SK-N-SH treated with all-trans-retinoic acid at 6 μM for 48 hours (cell line): ENCODE results near the gene ARHGAP30.

Experiments
- ATAC-seq: fragments of 200-7000 bp; cut with Tn5 transposase; 3 replicates; pipeline ENCODE4 v1.9.1; 2020; ENCODE audit warnings: mild to moderate bottlenecking, moderate library complexity
- ARNTL ChIP-seq: fragments of 450-650 bp; formaldehyde crosslinking; IDR thresholded peaks from 2 replicates; pipeline ENCODE4 v1.5.0; 2020; ENCODE audit warnings: low read depth, mild to moderate bottlenecking, moderate library complexity, borderline replicate concordance
- BACH2 ChIP-seq: fragments of 250-450 bp; sonication (Bioruptor Pico); IDR thresholded peaks from 2 replicates; pipeline ENCODE4 v1.9.0; 2021; ENCODE audit warnings: mild to moderate bottlenecking, borderline replicate concordance
- CREB5 ChIP-seq: fragments of 250-450 bp; sonication (Bioruptor Pico); IDR thresholded peaks from 2 replicates; pipeline ENCODE4 v1.5.1; 2020; ENCODE audit warnings: low read depth, mild to moderate bottlenecking, moderate library complexity
- CSDC2 ChIP-seq: fragments of 250-450 bp; sonication (Bioruptor Pico); IDR thresholded peaks from 2 replicates; pipeline ENCODE4 v1.5.0; 2020; ENCODE audit warnings: mild to moderate bottlenecking, moderate library complexity
- ESRRG ChIP-seq: fragments of 250-450 bp; sonication (Bioruptor Pico); IDR thresholded peaks from 2 replicates; pipeline ENCODE4 v1.6.1; 2021; ENCODE audit warnings: mild to moderate bottlenecking
- GLIS3 ChIP-seq: fragments of 250-450 bp; sonication (Bioruptor Pico); IDR thresholded peaks from 2 replicates; pipeline ENCODE4 v1.5.0; 2020; ENCODE audit warnings: mild to moderate bottlenecking, moderate library complexity
- ISL1 ChIP-seq: fragments of 250-450 bp; sonication (Bioruptor Pico); IDR thresholded peaks from 2 replicates; pipeline ENCODE4 v2.1.2; 2022; ENCODE audit warnings: mild to moderate bottlenecking, moderate library complexity
- OSR1 ChIP-seq: fragments of 250-450 bp; sonication (Bioruptor Pico); IDR thresholded peaks from 2 replicates; pipeline ENCODE4 v1.8.0; 2022; ENCODE audit warnings: moderate library complexity, mild to moderate bottlenecking, inconsistent platforms
- PATZ1 ChIP-seq: fragments of 250-450 bp; sonication (Bioruptor Pico); IDR thresholded peaks from 2 replicates; pipeline ENCODE4 v1.8.0; 2020; ENCODE audit warnings: mild to moderate bottlenecking, moderate library complexity, borderline replicate concordance
- POU6F1 ChIP-seq: fragments of 250-450 bp; sonication (Bioruptor Pico); IDR thresholded peaks from 2 replicates; pipeline ENCODE4 v1.8.0; 2021; ENCODE audit warnings: low read depth, mild to moderate bottlenecking, moderate library complexity, borderline replicate concordance
- PPARA ChIP-seq: fragments of 250-450 bp; sonication (Bioruptor Pico); IDR thresholded peaks from 2 replicates; pipeline ENCODE4 v1.5.0; 2020; ENCODE audit warnings: mild to moderate bottlenecking, borderline replicate concordance
- RARB ChIP-seq: fragments of 250-450 bp; sonication (Bioruptor Pico); IDR thresholded peaks from 2 replicates; pipeline ENCODE4 v1.8.0; 2021; ENCODE audit warnings: mild to moderate bottlenecking, moderate library complexity
- SNAI2 ChIP-seq: fragments of 250-450 bp; sonication (Bioruptor Pico); IDR thresholded peaks from 2 replicates; pipeline ENCODE4 v1.5.0; 2020; ENCODE audit warnings: mild to moderate bottlenecking, moderate library complexity
- TCF4 ChIP-seq: fragments of 250-450 bp; sonication (Bioruptor Pico); IDR thresholded peaks from 2 replicates; pipeline ENCODE4 v1.8.0; 2021; ENCODE audit warnings: mild to moderate bottlenecking, moderate library complexity, borderline replicate concordance
- TOX ChIP-seq: fragments of 250-450 bp; sonication (Bioruptor Pico); IDR thresholded peaks from 2 replicates; pipeline ENCODE4 v1.8.0; 2021; ENCODE audit warnings: mild to moderate bottlenecking, moderate library complexity, borderline replicate concordance
- TSHZ2 ChIP-seq: fragments of 250-450 bp; sonication (Bioruptor Pico); IDR thresholded peaks from 2 replicates; pipeline ENCODE4 v1.5.0; 2020; ENCODE audit warnings: mild to moderate bottlenecking, moderate library complexity
- ZC3H10 ChIP-seq: fragments of 250-450 bp; sonication (Bioruptor Pico); IDR thresholded peaks from 2 replicates; pipeline ENCODE4 v1.5.1; 2021; ENCODE audit warnings: mild to moderate bottlenecking, moderate library complexity
- ZFP3 ChIP-seq: fragments of 250-450 bp; sonication (Bioruptor Pico); IDR thresholded peaks from 2 replicates; pipeline ENCODE4 v1.5.0; 2020; ENCODE audit warnings: mild to moderate bottlenecking, moderate library complexity
- ZFP30 ChIP-seq: fragments of 450-650 bp; formaldehyde crosslinking; IDR thresholded peaks from 2 replicates; pipeline ENCODE4 v1.5.0; 2022; ENCODE audit warnings: mild to moderate bottlenecking, moderate library complexity
- ZNF565 ChIP-seq: fragments of 450-650 bp; formaldehyde crosslinking; conservative IDR thresholded peaks from 2 replicates; pipeline ENCODE4 v1.5.0; 2020; ENCODE audit warnings: low read depth, mild to moderate bottlenecking, moderate library complexity
- ZNF70 ChIP-seq: fragments of 450-650 bp; formaldehyde crosslinking; IDR thresholded peaks from 2 replicates; pipeline ENCODE4 v1.5.0; 2020; ENCODE audit warnings: mild to moderate bottlenecking, moderate library complexity
- ZNF8 ChIP-seq: fragments of 450-650 bp; formaldehyde crosslinking; IDR thresholded peaks from 2 replicates; pipeline ENCODE4 v1.5.0; 2020; ENCODE audit warnings: mild to moderate bottlenecking, moderate library complexity
- TF ChIP-seq, protein P1 (sequence below): fragments of 250-450 bp; sonication (Bioruptor Pico); IDR thresholded peaks from 2 replicates; pipeline ENCODE4 v1.5.1; 2021; ENCODE audit warnings: mild to moderate bottlenecking, moderate library complexity

ARHGAP30 gene

GRCh38 chr1:161115132-161115711, 45.5 kb upstream of the ARHGAP30 start:
- TF ChIP-seq ZNF70 (CRISPR knock-in tag) (no peak), PPARA (CRISPR knock-in tag) (no peak), SNAI2 (no peak), GLIS3 (CRISPR knock-in tag) (no peak), TOX (CRISPR knock-in tag) (no peak; the same call in 1 of the 2 replicates), OSR1 (CRISPR knock-in tag) (no peak), ZC3H10 (CRISPR knock-in tag) (no peak), ISL1 (CRISPR knock-in tag) (no peak), ESRRG (CRISPR knock-in tag) (no peak), ZNF8 (CRISPR knock-in tag) (no peak), ZFP3 (CRISPR knock-in tag) (no peak), CSDC2 (no peak), ZNF565 (CRISPR knock-in tag) (no peak), TSHZ2 (no peak), PATZ1 (CRISPR knock-in tag) (no peak)
- TF ChIP-seq, protein P1, sequence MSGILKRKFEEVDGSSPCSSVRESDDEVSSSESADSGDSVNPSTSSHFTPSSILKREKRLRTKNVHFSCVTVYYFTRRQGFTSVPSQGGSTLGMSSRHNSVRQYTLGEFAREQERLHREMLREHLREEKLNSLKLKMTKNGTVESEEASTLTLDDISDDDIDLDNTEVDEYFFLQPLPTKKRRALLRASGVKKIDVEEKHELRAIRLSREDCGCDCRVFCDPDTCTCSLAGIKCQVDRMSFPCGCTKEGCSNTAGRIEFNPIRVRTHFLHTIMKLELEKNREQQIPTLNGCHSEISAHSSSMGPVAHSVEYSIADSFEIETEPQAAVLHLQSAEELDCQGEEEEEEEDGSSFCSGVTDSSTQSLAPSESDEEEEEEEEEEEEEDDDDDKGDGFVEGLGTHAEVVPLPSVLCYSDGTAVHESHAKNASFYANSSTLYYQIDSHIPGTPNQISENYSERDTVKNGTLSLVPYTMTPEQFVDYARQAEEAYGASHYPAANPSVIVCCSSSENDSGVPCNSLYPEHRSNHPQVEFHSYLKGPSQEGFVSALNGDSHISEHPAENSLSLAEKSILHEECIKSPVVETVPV (CRISPR knock-in tag): no peak

GRCh38 chr1:161114556-161114955, 44.9 kb upstream of the ARHGAP30 start:
- TF ChIP-seq BACH2 (CRISPR knock-in tag): no peak
- no peak for TF ChIP-seq GLIS3 (CRISPR knock-in tag)
- TF ChIP-seq ARNTL (CRISPR knock-in tag): no peak
- TF ChIP-seq ZFP30 (CRISPR knock-in tag): no peak
- no peak for TF ChIP-seq ZC3H10 (CRISPR knock-in tag)
- TF ChIP-seq ISL1 (CRISPR knock-in tag): no peak
- TF ChIP-seq PPARA (CRISPR knock-in tag): no peak
- no peak for TF ChIP-seq RARB (CRISPR knock-in tag)
- TF ChIP-seq ESRRG (CRISPR knock-in tag): no peak
- TF ChIP-seq ZNF70 (CRISPR knock-in tag): no peak
- TF ChIP-seq ZFP3 (CRISPR knock-in tag): no peak
- no peak for TF ChIP-seq TOX (CRISPR knock-in tag)
- no peak for TF ChIP-seq POU6F1
- TF ChIP-seq TSHZ2: no peak
- no peak for TF ChIP-seq CREB5
- no peak for TF ChIP-seq TCF4 (CRISPR knock-in tag)
- ATAC-seq: no peak

More at GRCh38 chr1:161115132-161115711, 45.5 kb upstream of the ARHGAP30 start:
- no peak for ATAC-seq
